ENCODE data around the gene KLHL24.

- TF ChIP-seq POLR2A (IDR thresholded peaks at IDR 0.05), result no peak
- no peak for TF ChIP-seq CTCF (IDR thresholded peaks at IDR 0.05)
Observed at GRCh38 chr3:183701744-183702143, 66.3 kb downstream of the KLHL24 start.
